ENCODE results near the gene DNMT3B. TPM values are rescaled to one million over a fixed set of nuclear protein-coding genes. Genes with fewer than 3 reads are reported as not detected.

Gene DNMT3B
- total RNA-seq, 1 experiment from 2014 or later: 105 TPM

GRCh38 chr20:32807706-32808105, 45.5 kb downstream of the DNMT3B start:
- TF ChIP-seq CTCF (IDR thresholded peaks at IDR 0.05; ENCODE audit: insufficient read depth in 1 of 2, low read depth in 1 of 2, low read length in 1 of 2, severe bottlenecking in 1 of 2, unreplicated experiment in 1 of 2): no peak
- no peaks in the 10 kb centered on the region for H3K9me3 Mint-ChIP-seq (ENCODE audit: unreplicated experiment)

GRCh38 chr20:32808438-32808837, 46.3 kb downstream of the DNMT3B start:
- H3K4me3 Mint-ChIP-seq (ENCODE audit: unreplicated experiment): no peak overlapping the region
- H3K36me3 Mint-ChIP-seq (ENCODE audit: insufficient read depth, unreplicated experiment): peaks cover 74% of the 10 kb centered on the region
- ChIA-PET POLR2A (no interaction called here), CTCF (no interaction called here)
- TSS peak; percentile 40 for BruUV-seq (replicated peaks)
- no peaks in the 10 kb centered on the region for H3K4me1 Mint-ChIP-seq (ENCODE audit: low read depth, unreplicated experiment)
- no peak for DNase-seq
- no peaks in the 10 kb centered on the region for H3K9me3 Mint-ChIP-seq (ENCODE audit: unreplicated experiment)
- no peaks in the 10 kb centered on the region for H3K4me1 ChIP-seq
- no peak for TF ChIP-seq CTCF (IDR thresholded peaks at IDR 0.05; ENCODE audit: insufficient read depth in 1 of 2, low read depth in 1 of 2, low read length in 1 of 2, severe bottlenecking in 1 of 2, unreplicated experiment in 1 of 2)
- H3K9me3 ChIP-seq: no peaks in the 10 kb centered on the region
- H3K4me3 ChIP-seq (ENCODE audit: low read depth, low read length): no peak overlapping the region
- H3K27ac Mint-ChIP-seq (ENCODE audit: unreplicated experiment): no peak overlapping the region
- intact Hi-C loops (cut with micrococcal nuclease; ENCODE audit: unreplicated experiment): no loop called here
- H3K27me3 ChIP-seq (replicated peaks; ENCODE audit: control insufficient read depth, insufficient read depth, low read length): no peaks in the 10 kb centered on the region
- no peaks in the 10 kb centered on the region for H3K27me3 Mint-ChIP-seq (ENCODE audit: insufficient read depth, unreplicated experiment)
- peaks cover 12% of the 10 kb centered on the region for H3K36me3 ChIP-seq (ENCODE audit: control insufficient read depth, insufficient read depth, low read length)

More at GRCh38 chr20:32807706-32808105, 45.5 kb downstream of the DNMT3B start:
- Mint-ChIP-seq H3K27me3 (ENCODE audit: insufficient read depth, unreplicated experiment) (no peaks in the 10 kb centered on the region), H3K4me1 (ENCODE audit: low read depth, unreplicated experiment) (no peaks in the 10 kb centered on the region), H3K36me3 (ENCODE audit: insufficient read depth, unreplicated experiment) (peaks cover 81% of the 10 kb centered on the region), H3K27ac (ENCODE audit: unreplicated experiment) (no peak overlapping the region), H3K4me3 (ENCODE audit: unreplicated experiment) (no peak overlapping the region)
- intact Hi-C loops (cut with micrococcal nuclease; ENCODE audit: unreplicated experiment): no loop called here
- no peak for DNase-seq
- H3K36me3 ChIP-seq (ENCODE audit: control insufficient read depth, insufficient read depth, low read length): peaks cover 13% of the 10 kb centered on the region
- no TSS peak for BruUV-seq (replicated peaks)
- ChIA-PET CTCF (no interaction called here), POLR2A (no interaction called here)
- H3K4me1 ChIP-seq: no peaks in the 10 kb centered on the region
- H3K9me3 ChIP-seq: no peaks in the 10 kb centered on the region
- no peaks in the 10 kb centered on the region for H3K27me3 ChIP-seq (replicated peaks; ENCODE audit: control insufficient read depth, insufficient read depth, low read length)
- H3K4me3 ChIP-seq (ENCODE audit: low read depth, low read length): no peak overlapping the region

GRCh38 chr20:32809907-32810306, 47.7 kb downstream of the DNMT3B start:
- BruUV-seq (replicated peaks): no TSS peak
- no peaks in the 10 kb centered on the region for H3K9me3 Mint-ChIP-seq (ENCODE audit: unreplicated experiment)
- no peak for DNase-seq
- intact Hi-C loops (cut with micrococcal nuclease; ENCODE audit: unreplicated experiment): no loop called here
- no peak for TF ChIP-seq CTCF (IDR thresholded peaks at IDR 0.05; ENCODE audit: insufficient read depth in 1 of 2, low read depth in 1 of 2, low read length in 1 of 2, severe bottlenecking in 1 of 2, unreplicated experiment in 1 of 2)
- H3K36me3 Mint-ChIP-seq (ENCODE audit: insufficient read depth, unreplicated experiment): peaks cover 59% of the 10 kb centered on the region
- H3K4me3 Mint-ChIP-seq (ENCODE audit: unreplicated experiment): no peak overlapping the region
- no peaks in the 10 kb centered on the region for H3K27me3 Mint-ChIP-seq (ENCODE audit: insufficient read depth, unreplicated experiment)
- H3K27me3 ChIP-seq (replicated peaks; ENCODE audit: control insufficient read depth, insufficient read depth, low read length): no peaks in the 10 kb centered on the region
- ChIA-PET POLR2A (interaction anchor here (1.3 kb wide), 1 partner anchor 9 kb away, joined by 6 read pairs; no protein-coding TSS in a partner anchor), CTCF (interaction anchor here (0.7 kb wide), 1 partner anchor 10 kb away, joined by 3 read pairs; no protein-coding TSS in a partner anchor)
- peaks cover 11% of the 10 kb centered on the region for H3K36me3 ChIP-seq (ENCODE audit: control insufficient read depth, insufficient read depth, low read length)
- H3K4me1 Mint-ChIP-seq (ENCODE audit: low read depth, unreplicated experiment): no peaks in the 10 kb centered on the region
- no peak overlapping the region for H3K4me3 ChIP-seq (ENCODE audit: low read depth, low read length)
- no peaks in the 10 kb centered on the region for H3K9me3 ChIP-seq
- no peaks in the 10 kb centered on the region for H3K4me1 ChIP-seq
- no peak overlapping the region for H3K27ac Mint-ChIP-seq (ENCODE audit: unreplicated experiment)
